Tibial artery (tissue), 4 donors: ENCODE results near the gene COBLL1.

Source experiments
- DNase-seq, 2 donors: peaks; one replicate each; pipeline ENCODE4 v3.0.0-alpha.2; 2019
- H3K27ac ChIP-seq, 2 donors: fragments of 200-600 bp; sonication (generic) in 1 of 2; 1 replicate in 1 of 2; 2 replicates in 1 of 2; pipeline ENCODE4 v1.5.1; 2018 to 2019; ENCODE audit warnings: mild to moderate bottlenecking in 1 of 2
- H3K27me3 ChIP-seq, 2 donors: fragments of 200-600 bp; sonication (generic) in 1 of 2; one replicate each; pipeline versions ENCODE4 v1.5.1 to v1.6.0; 2016 to 2019
- H3K36me3 ChIP-seq, 3 donors: fragments of 200-600 bp; sonication (generic) in 2 of 3; one replicate each; pipeline ENCODE4 v1.5.1; 2016 to 2019; ENCODE audit warnings: mild to moderate bottlenecking in 2 of 3
- H3K4me1 ChIP-seq, 4 donors: fragments of 200-600 bp; sonication (generic) in 2 of 4; 1 replicate in 3 of 4; 2 replicates in 1 of 4; pipeline ENCODE4 v1.5.1; 2016 to 2019
- H3K4me3 ChIP-seq, 2 donors: fragments of 200-600 bp; sonication (generic) in 1 of 2; 1 replicate in 1 of 2; 2 replicates in 1 of 2; pipeline ENCODE4 v1.5.1; 2018 to 2019; ENCODE audit warnings: mild to moderate bottlenecking in 2 of 2
- H3K9me3 ChIP-seq, 3 donors: fragments of 200-600 bp; sonication (generic) in 1 of 3; one replicate each; pipeline ENCODE4 v1.5.1; 2016 to 2019
- CTCF ChIP-seq, 2 experiments: fragments of 200-600 bp in 1 of 2; fragments of 450-650 bp in 1 of 2; IDR thresholded peaks; one replicate each; pipeline ENCODE4 v1.5.1; 2017 to 2019; ENCODE audit warnings: antibody characterized with exemption in 2 of 2, mild to moderate bottlenecking in 1 of 2, moderate library complexity in 1 of 2
- intact Hi-C: fragments of 100-400 bp; cut with DNase I; formaldehyde crosslinking; loops from one replicate; pipeline ENCODE4 v1.15.0; 2023; ENCODE audit warnings: low total_unique reads

COBLL1 gene

GRCh38 chr2:164690361-164690760 lies 151.3 kb downstream of the COBLL1 start:
- Histone ChIP-seq H3K27ac (no peak overlapping the region), H3K9me3 (no peaks in the 10 kb centered on the region), H3K4me1 (peaks cover 0 to 19% (median 0%) of the 10 kb centered on the region in 4 donors), H3K36me3 (peaks cover 60 to 71% (median 62%) of the 10 kb centered on the region in 3 donors), H3K4me3 (no peak overlapping the region), H3K27me3 (no peaks in the 10 kb centered on the region)
- DNase-seq: no peak
- intact Hi-C loops: no loop called here
- no peak for TF ChIP-seq CTCF (IDR thresholded peaks at IDR 0.05)

GRCh38 chr2:164688896-164689419 lies 152.7 kb downstream of the COBLL1 start:
- no peak for TF ChIP-seq CTCF (IDR thresholded peaks at IDR 0.05)
- H3K4me3 ChIP-seq: no peak overlapping the region
- H3K9me3 ChIP-seq: no peaks in the 10 kb centered on the region

GRCh38 chr2:164681009-164681408 lies 160.6 kb downstream of the COBLL1 start:
- H3K36me3 ChIP-seq: peaks cover 0 to 26% (median 5%) of the 10 kb centered on the region in 3 donors
- H3K9me3 ChIP-seq: peaks cover 0 to 6% (median 0%) of the 10 kb centered on the region in 3 donors
- no peak for TF ChIP-seq CTCF (IDR thresholded peaks at IDR 0.05)
- no peak overlapping the region for H3K27ac ChIP-seq
- no peaks in the 10 kb centered on the region for H3K27me3 ChIP-seq
- H3K4me1 ChIP-seq: no peaks in the 10 kb centered on the region
- no peak for DNase-seq
- H3K4me3 ChIP-seq: no peak overlapping the region
- intact Hi-C loops: no loop called here

More at GRCh38 chr2:164688896-164689419, 152.7 kb downstream of the COBLL1 start:
- Histone ChIP-seq H3K27ac (no peak overlapping the region), H3K4me1 (peaks cover 0 to 16% (median 0%) of the 10 kb centered on the region in 4 donors), H3K27me3 (no peaks in the 10 kb centered on the region), H3K36me3 (peaks cover 48 to 57% (median 54%) of the 10 kb centered on the region in 3 donors)
- intact Hi-C loops: no loop called here
- DNase-seq: no peak

GRCh38 chr2:164678631-164679149 lies 162.9 kb downstream of the COBLL1 start:
- Histone ChIP-seq H3K36me3 (peaks cover 0 to 12% (median 9%) of the 10 kb centered on the region in 3 donors), H3K27ac (no peak overlapping the region), H3K4me1 (no peaks in the 10 kb centered on the region), H3K4me3 (no peak overlapping the region), H3K9me3 (peaks cover 0 to 6% (median 0%) of the 10 kb centered on the region in 3 donors), H3K27me3 (no peaks in the 10 kb centered on the region)
- no peak for DNase-seq
- TF ChIP-seq CTCF (IDR thresholded peaks at IDR 0.05): no peak
- intact Hi-C loops: no loop called here

GRCh38 chr2:164677733-164678132 lies 163.9 kb downstream of the COBLL1 start:
- Histone ChIP-seq H3K4me1 (no peaks in the 10 kb centered on the region), H3K27ac (no peak overlapping the region), H3K9me3 (peaks cover 0 to 6% (median 0%) of the 10 kb centered on the region in 3 donors), H3K27me3 (no peaks in the 10 kb centered on the region), H3K36me3 (peaks cover 0 to 9% (median 6%) of the 10 kb centered on the region in 3 donors), H3K4me3 (no peak overlapping the region)
- DNase-seq: no peak
- TF ChIP-seq CTCF (IDR thresholded peaks at IDR 0.05): no peak
- intact Hi-C loops: no loop called here
